ENCODE measurements around the gene GBP7. TPM values are rescaled to one million over a fixed set of nuclear protein-coding genes. Genes with fewer than 3 reads are reported as not detected.
"Not testable (repeated sequence)": the region's sequence is repeated elsewhere in the genome, so short reads cannot be mapped to it uniquely, and the experiment has no call there.

Gene GBP7
- total RNA-seq, 1 donor from 2014 or later: not detected

DNA sequence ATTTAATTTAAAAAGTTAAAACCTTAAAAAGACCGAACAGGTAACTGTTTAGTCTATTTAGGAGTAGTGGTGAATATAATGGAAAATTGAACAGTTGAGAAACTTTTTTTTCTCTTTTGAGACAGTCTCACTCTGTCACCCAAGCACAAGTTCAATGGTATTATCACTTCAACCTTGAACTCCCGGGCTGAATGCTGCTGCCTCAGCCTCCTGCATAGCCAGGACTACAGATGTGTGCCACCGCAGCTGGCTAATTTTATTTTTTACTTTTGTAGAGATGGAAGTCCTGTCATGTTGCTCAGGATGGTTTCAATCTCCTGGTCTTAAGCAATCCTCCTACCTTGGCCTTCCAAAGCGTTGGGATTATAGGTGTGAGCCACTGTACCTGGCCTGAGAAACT, 33.6 kb downstream of the GBP7 start:
- Mint-ChIP-seq H3K27ac (no peak overlapping the region), H3K27me3 (ENCODE audit: low read depth) (peaks cover 5% of the 10 kb centered on the region), H3K4me3 (no peak overlapping the region), H3K4me1 (no peaks in the 10 kb centered on the region), H3K36me3 (no peaks in the 10 kb centered on the region), H3K9me3 (peaks cover 18% of the 10 kb centered on the region)
- DNase-seq (ENCODE audit: low spot score in 2 of 2, unreplicated experiment in 2 of 2): no peak
- TF ChIP-seq, protein P1, sequence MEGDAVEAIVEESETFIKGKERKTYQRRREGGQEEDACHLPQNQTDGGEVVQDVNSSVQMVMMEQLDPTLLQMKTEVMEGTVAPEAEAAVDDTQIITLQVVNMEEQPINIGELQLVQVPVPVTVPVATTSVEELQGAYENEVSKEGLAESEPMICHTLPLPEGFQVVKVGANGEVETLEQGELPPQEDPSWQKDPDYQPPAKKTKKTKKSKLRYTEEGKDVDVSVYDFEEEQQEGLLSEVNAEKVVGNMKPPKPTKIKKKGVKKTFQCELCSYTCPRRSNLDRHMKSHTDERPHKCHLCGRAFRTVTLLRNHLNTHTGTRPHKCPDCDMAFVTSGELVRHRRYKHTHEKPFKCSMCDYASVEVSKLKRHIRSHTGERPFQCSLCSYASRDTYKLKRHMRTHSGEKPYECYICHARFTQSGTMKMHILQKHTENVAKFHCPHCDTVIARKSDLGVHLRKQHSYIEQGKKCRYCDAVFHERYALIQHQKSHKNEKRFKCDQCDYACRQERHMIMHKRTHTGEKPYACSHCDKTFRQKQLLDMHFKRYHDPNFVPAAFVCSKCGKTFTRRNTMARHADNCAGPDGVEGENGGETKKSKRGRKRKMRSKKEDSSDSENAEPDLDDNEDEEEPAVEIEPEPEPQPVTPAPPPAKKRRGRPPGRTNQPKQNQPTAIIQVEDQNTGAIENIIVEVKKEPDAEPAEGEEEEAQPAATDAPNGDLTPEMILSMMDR (IDR thresholded peaks at IDR 0.05; ENCODE audit: unreplicated experiment): no peak

DNA sequence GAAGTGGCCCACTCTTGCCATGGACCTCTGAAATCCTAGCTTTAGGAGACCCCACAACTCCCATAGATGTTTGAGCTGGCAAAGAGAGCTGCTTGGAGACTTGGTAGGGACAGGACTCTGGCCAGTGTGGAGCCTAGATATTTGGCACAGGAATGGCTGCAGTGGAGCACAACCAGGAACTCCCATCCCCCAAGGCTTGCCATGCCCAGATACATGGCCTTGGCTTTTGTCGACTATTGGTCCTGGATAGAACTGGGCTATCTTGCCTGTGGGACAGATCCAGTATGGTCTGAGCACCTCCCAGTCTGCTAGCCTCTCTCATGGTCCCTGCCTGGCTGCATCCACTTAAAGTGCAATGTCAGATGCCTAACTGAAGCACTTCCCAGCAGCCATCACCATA, 42.1 kb downstream of the GBP7 start:
- no peak for DNase-seq (ENCODE audit: low spot score in 2 of 2, unreplicated experiment in 2 of 2)
- TF ChIP-seq, protein P1 (IDR thresholded peaks at IDR 0.05; ENCODE audit: unreplicated experiment): no peak
- Mint-ChIP-seq H3K27me3 (ENCODE audit: low read depth) (peaks cover 7% of the 10 kb centered on the region), H3K9me3 (peaks cover 32% of the 10 kb centered on the region), H3K36me3 (no peaks in the 10 kb centered on the region), H3K27ac (no peak overlapping the region), H3K4me1 (peaks cover 12% of the 10 kb centered on the region), H3K4me3 (no peak overlapping the region)

DNA sequence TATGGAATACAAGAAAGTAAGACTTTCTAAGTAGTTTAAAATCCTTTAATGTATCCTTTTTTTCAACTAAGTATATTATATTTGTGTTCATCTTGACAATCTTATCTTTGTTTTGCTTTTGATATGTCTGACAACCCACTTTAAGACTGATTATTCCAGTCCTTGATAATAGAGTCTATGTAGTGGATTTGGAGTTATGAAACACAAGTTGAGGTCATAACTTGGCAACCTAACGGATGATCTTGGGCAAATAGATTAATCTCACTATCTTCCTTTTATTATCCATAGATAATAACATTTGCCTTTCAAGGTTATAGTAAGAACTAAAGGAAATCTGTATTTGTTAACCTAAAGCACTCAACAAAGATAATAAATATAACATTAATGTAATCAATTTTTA, 45.1 kb downstream of the GBP7 start:
- peaks cover 18% of the 10 kb centered on the region for H3K4me1 Mint-ChIP-seq

DNA sequence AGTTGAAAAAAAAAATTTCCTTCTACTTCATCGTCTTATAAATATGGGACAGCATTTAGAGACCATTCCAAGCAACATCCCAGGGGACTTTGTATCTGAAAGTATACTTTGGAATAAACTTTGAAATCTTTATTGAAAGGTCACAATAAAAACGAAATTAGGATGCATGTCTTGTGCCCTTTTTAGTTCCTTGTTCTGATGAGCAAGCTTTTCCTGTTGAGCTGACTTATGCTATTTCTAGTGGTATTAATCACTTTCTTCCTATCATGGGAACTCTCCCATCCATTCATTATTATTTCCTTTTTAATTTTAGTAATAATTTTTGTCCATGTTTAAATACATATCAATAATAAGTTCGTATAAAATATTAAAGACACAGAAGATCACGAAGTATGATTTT, 45.9 kb downstream of the GBP7 start:
- H3K27ac Mint-ChIP-seq: no peak overlapping the region
- peaks cover 4% of the 10 kb centered on the region for H3K9me3 Mint-ChIP-seq
- H3K4me1 Mint-ChIP-seq: peaks cover 26% of the 10 kb centered on the region
- no peaks in the 10 kb centered on the region for H3K36me3 Mint-ChIP-seq
- H3K4me3 Mint-ChIP-seq: no peak overlapping the region
- TF ChIP-seq, protein P1 (IDR thresholded peaks at IDR 0.05; ENCODE audit: unreplicated experiment): no peak
- H3K27me3 Mint-ChIP-seq (ENCODE audit: low read depth): peaks cover 3% of the 10 kb centered on the region
- no peak for DNase-seq (ENCODE audit: low spot score in 2 of 2, unreplicated experiment in 2 of 2)

More for the DNA sequence above, 45.1 kb downstream of the GBP7 start:
- DNase-seq (ENCODE audit: low spot score in 2 of 2, unreplicated experiment in 2 of 2): no peak
- H3K27ac Mint-ChIP-seq: no peak overlapping the region
- H3K27me3 Mint-ChIP-seq (ENCODE audit: low read depth): peaks cover 3% of the 10 kb centered on the region
- TF ChIP-seq, protein P1 (IDR thresholded peaks at IDR 0.05; ENCODE audit: unreplicated experiment): no peak
- no peak overlapping the region for H3K4me3 Mint-ChIP-seq
- peaks cover 10% of the 10 kb centered on the region for H3K9me3 Mint-ChIP-seq
- no peaks in the 10 kb centered on the region for H3K36me3 Mint-ChIP-seq

DNA sequence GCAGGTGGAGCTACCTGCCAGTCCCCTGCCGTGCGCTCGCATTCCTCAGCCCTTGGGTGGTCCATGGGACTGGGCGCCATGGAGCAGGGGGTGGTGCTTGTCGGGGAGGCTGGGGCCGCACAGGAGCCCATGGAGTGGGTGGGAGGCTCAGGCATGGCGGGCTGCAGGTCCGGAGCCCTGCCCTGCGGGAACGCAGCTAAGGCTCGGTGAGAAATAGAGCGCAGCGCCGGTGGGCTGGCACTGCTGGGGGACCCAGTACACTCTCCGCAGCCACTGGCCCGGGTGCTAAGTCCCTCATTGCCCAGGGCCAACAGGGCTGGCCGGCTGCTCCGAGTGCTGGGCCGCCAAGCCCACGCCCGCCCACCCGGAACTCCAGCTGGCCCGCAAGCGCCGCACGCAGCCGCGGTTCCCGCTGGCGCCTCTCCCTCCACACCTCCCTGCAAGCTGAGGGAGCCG, 47.8 kb downstream of the GBP7 start:
- H3K27ac Mint-ChIP-seq; DNase-seq (ENCODE audit: low spot score in 2 of 2, unreplicated experiment in 2 of 2); H3K4me3 Mint-ChIP-seq; H3K36me3 Mint-ChIP-seq; H3K27me3 Mint-ChIP-seq (ENCODE audit: low read depth); H3K9me3 Mint-ChIP-seq: not testable (repeated sequence)
- peaks cover 26% of the 10 kb centered on the region for H3K4me1 Mint-ChIP-seq

DNA sequence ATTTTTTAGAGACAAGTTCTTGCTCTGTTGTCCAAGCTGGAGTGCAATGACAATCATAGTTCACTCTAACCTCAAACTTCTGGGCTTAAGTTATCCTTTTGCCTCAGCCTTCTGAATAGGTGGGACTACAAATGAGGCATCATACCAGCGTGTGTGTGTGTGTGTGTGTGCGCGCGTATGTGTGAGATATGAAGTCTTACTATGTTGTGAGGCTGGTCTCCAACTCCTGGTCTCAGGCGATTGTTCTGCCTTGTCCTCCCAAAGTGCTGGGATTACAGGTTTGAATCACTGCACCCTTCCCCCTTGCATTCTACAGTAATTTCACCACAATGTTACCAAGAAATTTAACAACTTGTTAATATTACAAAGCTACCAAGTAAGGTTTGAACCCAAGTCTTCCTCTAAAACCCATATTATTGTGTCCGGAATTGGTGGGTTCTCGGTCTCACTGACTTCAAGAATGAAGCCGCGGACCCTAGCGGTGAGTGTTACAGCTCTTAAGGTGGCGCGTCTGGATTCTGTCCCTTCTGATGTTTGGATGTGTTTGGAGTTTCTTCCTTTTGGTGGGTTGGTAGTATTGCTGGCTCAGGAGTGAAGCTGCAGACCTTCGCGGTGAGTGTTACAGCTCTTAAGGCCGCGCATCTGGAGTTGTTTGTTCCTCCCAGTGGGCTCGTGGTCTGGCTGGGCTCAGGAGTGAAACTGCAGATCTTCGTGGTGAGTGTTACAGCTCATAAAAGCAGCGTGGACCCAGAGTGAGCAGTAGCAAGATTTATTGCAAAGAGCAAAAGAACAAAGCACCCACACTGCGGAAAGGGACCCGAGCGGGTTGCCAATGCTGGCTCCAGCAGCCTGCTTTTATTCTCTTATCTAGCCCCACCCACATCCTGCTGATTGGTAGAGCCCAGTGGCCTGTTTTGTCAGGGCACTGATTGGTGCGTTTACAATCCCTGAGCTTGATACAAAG, 48.9 kb downstream of the GBP7 start:
- H3K27me3 Mint-ChIP-seq (ENCODE audit: low read depth); H3K27ac Mint-ChIP-seq; H3K36me3 Mint-ChIP-seq; H3K4me3 Mint-ChIP-seq; H3K9me3 Mint-ChIP-seq; DNase-seq (ENCODE audit: low spot score in 2 of 2, unreplicated experiment in 2 of 2): not testable (repeated sequence)
- peaks cover 22% of the 10 kb centered on the region for H3K4me1 Mint-ChIP-seq
